IPS-18c (cell line): Measurements from ENCODE around the gene KNG1.

Experiments
- H3K4me3 ChIP-seq: 2 replicates; pipeline ENCODE4 v1.7.0; 2013; ENCODE audit warnings: low read depth, mild to moderate bottlenecking, low read length, moderate library complexity; ENCODE audit not compliant: insufficient read depth
- H3K9me3 ChIP-seq: one replicate; pipeline ENCODE4 v1.6.1; 2013; ENCODE audit warnings: mild to moderate bottlenecking, low read length, moderate library complexity; ENCODE audit not compliant: control insufficient read depth, insufficient read depth

KNG1 gene

GRCh38 chr3:186787642-186788481, 70.7 kb downstream of the KNG1 start:
- Histone ChIP-seq H3K4me3 (no peak overlapping the region), H3K9me3 (no peaks in the 10 kb centered on the region)

GRCh38 chr3:186788482-186789370, 71.6 kb downstream of the KNG1 start:
- H3K9me3 ChIP-seq, result no peaks in the 10 kb centered on the region
- no peak overlapping the region for H3K4me3 ChIP-seq

GRCh38 chr3:186789554-186790260, 72.5 kb downstream of the KNG1 start:
- H3K4me3 ChIP-seq, result no peak overlapping the region
- H3K9me3 ChIP-seq, result no peaks in the 10 kb centered on the region

- Histone ChIP-seq H3K9me3 (no peaks in the 10 kb centered on the region), H3K4me3 (no peak overlapping the region)
These were observed 73.3 kb downstream of the KNG1 start for GRCh38 chr3:186790261-186790981.
